ENCODE results near the gene MTF2.

MTF2 gene

DNA sequence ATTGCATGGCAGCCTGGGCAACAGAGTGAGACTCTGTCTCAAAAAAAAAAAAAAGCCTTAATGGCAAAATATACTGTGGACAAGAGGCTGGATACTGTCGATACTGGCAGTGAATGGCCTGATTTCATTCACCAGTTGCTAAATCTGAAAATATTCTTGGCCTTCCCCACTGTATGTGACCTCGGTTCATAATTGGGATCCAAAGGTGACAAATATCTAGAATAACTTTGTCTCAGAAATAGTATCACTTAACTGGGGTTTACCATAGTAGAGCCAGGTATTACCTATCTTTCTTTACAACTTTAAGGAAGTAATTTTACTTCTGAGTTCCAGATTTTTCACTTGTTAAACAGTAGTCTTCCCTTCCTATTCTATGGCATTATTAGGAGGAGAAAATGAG, 8.4 kb downstream of the MTF2 start:
- no peak for TF ChIP-seq CTCF (IDR thresholded peaks at IDR 0.05)
- no peaks in the 10 kb centered on the region for H3K9me3 ChIP-seq (ENCODE audit: control insufficient read depth, low read length)
- H3K27me3 ChIP-seq (ENCODE audit: control insufficient read depth, insufficient read depth, low read length) = no peaks in the 10 kb centered on the region
- no peak overlapping the region for H3K4me2 ChIP-seq (ENCODE audit: low read length)
- no peak overlapping the region for H2AFZ ChIP-seq
- H3K79me2 ChIP-seq = peaks cover 31% of the 10 kb centered on the region
- no peak overlapping the region for H3K27ac ChIP-seq
- no peaks in the 10 kb centered on the region for H3K36me3 ChIP-seq (ENCODE audit: control insufficient read depth, insufficient read depth, low read length)
- no peak overlapping the region for H3K9ac ChIP-seq
- H3K4me3 ChIP-seq (ENCODE audit: low read depth, low read length) = no peak overlapping the region
- H3K4me1 ChIP-seq = no peaks in the 10 kb centered on the region

- H3K27ac ChIP-seq = no peak overlapping the region
- H3K9me3 ChIP-seq (ENCODE audit: control insufficient read depth, low read length) = no peaks in the 10 kb centered on the region
- H3K4me3 ChIP-seq (ENCODE audit: low read depth, low read length) = no peak overlapping the region
- no peak overlapping the region for H3K9ac ChIP-seq
- peaks cover 21% of the 10 kb centered on the region for H3K79me2 ChIP-seq
- H3K4me2 ChIP-seq (ENCODE audit: low read length) = no peak overlapping the region
- no peak overlapping the region for H2AFZ ChIP-seq
- TF ChIP-seq CTCF (IDR thresholded peaks at IDR 0.05) = no peak
- H3K4me1 ChIP-seq = no peaks in the 10 kb centered on the region
- no peaks in the 10 kb centered on the region for H3K36me3 ChIP-seq (ENCODE audit: control insufficient read depth, insufficient read depth, low read length)
- H3K27me3 ChIP-seq (ENCODE audit: control insufficient read depth, insufficient read depth, low read length) = no peaks in the 10 kb centered on the region
Observed at GRCh38 chr1:93093332-93094006, 14.4 kb downstream of the MTF2 start.

DNA sequence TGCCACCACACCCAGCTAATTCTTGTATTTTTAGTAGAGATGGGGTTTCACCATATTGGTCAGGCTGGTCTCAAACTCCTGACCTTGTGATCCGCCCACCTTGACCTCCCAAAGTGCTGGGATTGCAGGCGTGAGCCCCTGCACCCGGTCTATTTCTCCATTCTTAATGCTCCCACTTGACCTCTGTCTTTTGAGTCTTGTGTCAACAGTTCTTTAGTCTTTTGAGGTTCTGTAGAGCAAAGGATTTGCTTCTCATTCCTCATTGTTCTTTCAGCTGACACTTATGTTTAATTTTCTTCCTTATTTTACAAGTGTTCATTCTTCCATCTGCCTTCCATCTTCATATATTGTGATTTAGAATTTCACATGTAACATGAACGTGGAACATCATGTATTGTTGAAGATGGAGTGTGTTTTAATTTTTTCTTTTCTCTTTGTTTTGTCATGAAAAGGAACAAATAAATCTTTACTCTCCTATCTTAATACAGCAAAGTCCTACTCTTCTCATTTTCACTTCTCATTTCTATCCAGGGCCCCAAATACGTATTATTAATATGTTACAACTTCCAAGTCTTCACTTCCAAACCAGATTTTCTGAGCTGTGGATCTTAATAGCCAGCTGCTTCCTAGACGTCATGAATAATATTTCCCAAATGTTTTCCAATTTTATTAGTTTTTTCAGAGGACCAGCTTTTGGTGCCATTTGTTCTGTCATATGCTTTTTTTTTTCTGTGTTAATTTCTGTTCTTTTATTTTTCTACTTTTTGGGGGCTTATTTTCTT, 16.9 kb downstream of the MTF2 start:
- no peaks in the 10 kb centered on the region for H3K9me3 ChIP-seq (ENCODE audit: control insufficient read depth, low read length)
- no peak overlapping the region for H2AFZ ChIP-seq
- no peak overlapping the region for H3K4me2 ChIP-seq (ENCODE audit: low read length)
- TF ChIP-seq CTCF (IDR thresholded peaks at IDR 0.05) = no peak
- no peak overlapping the region for H3K9ac ChIP-seq
- no peak overlapping the region for H3K27ac ChIP-seq
- H3K27me3 ChIP-seq (ENCODE audit: control insufficient read depth, insufficient read depth, low read length) = no peaks in the 10 kb centered on the region
- no peaks in the 10 kb centered on the region for H3K4me1 ChIP-seq
- no peak overlapping the region for H3K4me3 ChIP-seq (ENCODE audit: low read depth, low read length)
- peaks cover 20% of the 10 kb centered on the region for H3K79me2 ChIP-seq
- no peaks in the 10 kb centered on the region for H3K36me3 ChIP-seq (ENCODE audit: control insufficient read depth, insufficient read depth, low read length)

GRCh38 chr1:93102142-93102541, 23.1 kb downstream of the MTF2 start:
- Histone ChIP-seq H3K4me2 (ENCODE audit: low read length) (no peak overlapping the region), H3K9me3 (ENCODE audit: control insufficient read depth, low read length) (no peaks in the 10 kb centered on the region), H3K9ac (no peak overlapping the region), H3K27ac (no peak overlapping the region), H3K4me3 (ENCODE audit: low read depth, low read length) (no peak overlapping the region), H3K27me3 (ENCODE audit: control insufficient read depth, insufficient read depth, low read length) (no peaks in the 10 kb centered on the region), H3K4me1 (no peaks in the 10 kb centered on the region), H3K79me2 (peaks cover 17% of the 10 kb centered on the region), H3K36me3 (ENCODE audit: control insufficient read depth, insufficient read depth, low read length) (no peaks in the 10 kb centered on the region), H2AFZ (no peak overlapping the region)
- TF ChIP-seq CTCF (IDR thresholded peaks at IDR 0.05) = no peak

Data from parathyroid adenoma (tissue), 2 donors.